Fibroblast of gingiva (primary cell): ENCODE measurements around the gene RRAGD.

Source experiments
- DNase-seq: peaks from one replicate; pipeline ENCODE4 v3.0.0-alpha.2; 2011; ENCODE audit warnings: low read depth

Gene RRAGD

DNA sequence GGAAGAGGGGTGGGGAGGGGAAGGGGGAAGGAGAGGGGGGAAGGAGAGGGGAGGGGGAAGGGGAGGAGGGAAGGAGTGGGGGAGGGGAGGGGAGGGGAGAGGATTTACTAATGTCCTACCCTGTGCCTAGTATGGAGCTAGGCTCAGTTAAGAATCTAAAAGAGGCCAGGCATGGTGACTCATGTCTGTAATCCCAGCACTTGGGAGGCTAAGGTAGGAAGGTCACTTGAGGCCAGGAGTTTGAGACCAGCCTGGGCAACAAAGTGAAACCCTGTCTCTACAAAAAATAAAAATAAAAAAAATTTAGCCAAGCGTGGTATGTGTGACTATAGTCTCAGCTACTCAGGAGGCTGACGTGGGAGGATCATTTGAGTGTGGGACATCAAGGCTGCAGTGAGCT, 72.5 kb downstream of the RRAGD start:
- DNase-seq = no peak

- no peak for DNase-seq
Observed at GRCh38 chr6:89335164-89335563, 76.9 kb downstream of the RRAGD start.

DNA sequence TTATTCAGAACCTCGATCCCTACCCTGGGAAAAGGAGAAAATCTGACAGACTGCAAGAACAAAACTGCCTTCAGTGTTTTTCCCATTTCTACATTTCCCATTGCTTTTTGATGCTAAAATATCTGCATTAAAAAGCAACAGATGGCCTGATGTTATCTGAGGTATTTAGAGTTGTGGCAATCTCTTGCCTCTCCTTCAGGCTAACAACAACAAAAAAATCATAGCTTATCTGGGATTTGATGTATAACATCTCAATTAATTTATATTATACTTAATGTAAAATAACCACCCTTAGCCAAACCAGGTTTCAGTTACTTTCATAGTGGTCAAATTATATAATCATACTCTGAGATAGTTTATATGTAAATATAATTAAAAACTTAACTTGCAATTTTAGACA, 81.2 kb downstream of the RRAGD start:
- no peak for DNase-seq

GRCh38 chr6:89328976-89329375, 83.1 kb downstream of the RRAGD start:
- no peak for DNase-seq

DNA sequence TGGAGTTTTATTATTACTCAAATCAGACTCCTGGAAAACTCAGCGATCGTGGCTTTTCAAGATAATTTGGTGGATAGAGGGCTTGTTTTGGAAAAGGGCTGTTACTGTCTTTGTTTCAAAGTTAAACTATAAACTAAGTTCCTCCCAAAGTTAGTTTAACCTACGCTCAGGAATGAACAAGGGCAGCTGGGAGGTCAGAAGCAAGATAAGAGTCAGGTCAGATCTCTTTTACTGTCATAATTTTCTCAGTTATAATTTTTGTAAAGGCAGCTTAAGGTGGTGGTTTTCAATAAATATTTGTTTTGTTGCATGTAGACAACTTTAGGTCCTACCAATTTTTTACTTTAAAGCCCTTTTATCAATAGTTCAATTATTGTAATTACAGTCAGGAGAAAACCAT, 87.8 kb downstream of the RRAGD start:
- DNase-seq = no peak

DNA sequence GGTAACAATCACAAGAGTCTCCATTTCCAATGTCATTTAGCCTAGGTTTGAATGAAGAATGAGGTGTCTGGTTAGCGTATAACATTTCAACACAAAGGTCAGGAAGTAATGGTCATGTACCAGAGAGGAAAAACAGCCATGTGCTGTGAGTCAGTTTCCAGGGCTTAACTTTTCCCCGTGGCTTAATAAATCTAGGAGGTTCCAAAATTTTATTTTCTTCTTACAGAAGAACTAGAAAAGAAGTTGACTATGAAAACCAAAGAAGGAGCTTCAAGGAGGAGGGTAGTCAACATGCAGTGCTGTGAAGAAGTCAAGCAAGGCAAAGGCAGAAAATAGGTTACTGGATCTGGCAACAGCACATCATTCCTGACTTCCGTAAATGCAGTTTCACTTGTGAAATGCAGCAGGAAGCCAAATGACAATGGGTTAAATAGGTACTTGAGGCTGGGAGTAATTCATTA, 88.5 kb downstream of the RRAGD start:
- no peak for DNase-seq

DNA sequence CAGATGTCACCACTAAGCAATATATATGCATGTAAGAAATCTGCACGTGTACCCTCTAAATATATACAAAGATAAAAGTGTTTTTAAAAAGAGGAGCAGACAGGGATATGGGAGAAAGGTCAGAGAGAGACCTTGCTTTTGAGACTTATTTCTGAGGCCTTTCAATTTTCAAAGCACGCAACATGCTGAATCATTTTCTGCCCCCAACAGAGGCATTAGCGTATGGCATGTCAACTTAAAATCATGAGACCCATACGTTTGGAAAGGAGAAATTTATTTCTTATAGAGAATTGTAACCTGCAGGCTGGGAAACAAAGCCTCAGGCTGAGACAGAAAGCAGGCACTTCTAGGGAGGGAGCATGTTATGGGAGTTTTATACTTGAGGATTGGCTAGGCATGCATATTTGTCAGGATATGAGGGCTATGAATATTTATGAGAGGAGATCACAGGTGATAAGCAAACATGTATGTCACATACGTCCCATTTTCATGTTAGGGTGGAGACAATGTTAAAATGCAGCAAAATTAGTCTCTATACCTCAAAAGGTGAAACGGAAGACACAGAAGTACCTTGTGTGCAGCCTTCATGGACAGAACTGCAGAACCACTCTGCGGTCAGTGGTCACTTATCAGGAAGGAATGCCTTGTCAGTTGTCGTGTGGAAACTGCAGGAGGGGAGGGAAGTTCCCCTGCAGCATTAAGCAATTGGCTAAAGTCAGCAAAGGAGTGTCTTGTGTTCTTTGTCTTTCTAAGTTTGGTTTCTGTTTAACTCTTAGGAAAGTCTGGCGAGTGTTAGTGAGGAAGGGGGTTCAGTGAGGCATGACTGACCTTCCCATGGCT, 90.7 kb downstream of the RRAGD start:
- DNase-seq = no peak

GRCh38 chr6:89320012-89320559, 92.0 kb downstream of the RRAGD start:
- DNase-seq = no peak

GRCh38 chr6:89317067-89317466, 95.0 kb downstream of the RRAGD start:
- no peak for DNase-seq

DNA sequence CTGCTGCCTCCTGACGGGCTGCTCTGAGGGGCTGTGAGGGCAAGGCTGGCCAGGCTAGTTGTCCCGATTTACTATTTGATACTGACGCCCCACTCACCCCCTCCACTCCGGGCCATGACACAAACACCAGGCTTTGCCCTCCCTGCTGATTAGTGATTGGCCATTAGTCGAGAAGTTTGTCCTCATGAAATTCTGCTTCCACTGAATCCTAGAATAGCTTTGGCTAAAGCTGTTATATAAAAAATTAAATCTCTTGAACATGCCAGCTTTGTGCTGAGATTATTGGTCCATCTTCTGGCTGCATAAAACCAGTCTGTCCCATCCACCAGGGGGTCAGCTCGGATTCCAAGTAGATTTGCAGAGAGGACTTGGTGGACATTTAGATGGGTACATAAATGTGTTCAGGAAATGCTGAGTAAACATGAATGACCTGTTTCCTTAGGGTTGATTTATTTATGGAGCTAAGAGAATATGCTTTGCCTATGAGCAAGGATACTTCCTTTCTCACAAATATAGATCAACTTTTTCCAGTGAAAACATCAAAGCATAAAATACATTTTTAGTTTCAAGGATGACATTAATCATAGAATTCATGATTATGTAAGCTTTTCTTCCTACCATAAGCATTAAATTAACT, 96.7 kb downstream of the RRAGD start, which contains the start of gene GABRR2:
GABRR2 (minus strand) TSS at position 51 of the 637 bp plus-strand sequence. CDS start 134 bp downstream, outside the sequence.
- no peak for DNase-seq

- no peak for DNase-seq
Observed at GRCh38 chr6:89314692-89315091, 97.4 kb downstream of the RRAGD start.
